RCC 7860 (cell line): Measurements from ENCODE around the gene RILPL1.
"Not testable (repeated sequence)": the region's sequence is repeated elsewhere in the genome, so short reads cannot be mapped to it uniquely, and the experiment has no call there.

Experiments used
- DNase-seq: peaks from one replicate; pipeline ENCODE4 v3.0.0-alpha.2; 2015; ENCODE audit warnings: low spot score
- FAIRE-seq: peaks from 2 replicates; lab custom pipeline; 2012; peaks lifted over from hg19 to GRCh38; lab: Jason Lieb, UNC

RILPL1 gene

GRCh38 chr12:123498126-123498825, 35.2 kb downstream of the RILPL1 start:
- no peak for FAIRE-seq
- no peak for DNase-seq

DNA sequence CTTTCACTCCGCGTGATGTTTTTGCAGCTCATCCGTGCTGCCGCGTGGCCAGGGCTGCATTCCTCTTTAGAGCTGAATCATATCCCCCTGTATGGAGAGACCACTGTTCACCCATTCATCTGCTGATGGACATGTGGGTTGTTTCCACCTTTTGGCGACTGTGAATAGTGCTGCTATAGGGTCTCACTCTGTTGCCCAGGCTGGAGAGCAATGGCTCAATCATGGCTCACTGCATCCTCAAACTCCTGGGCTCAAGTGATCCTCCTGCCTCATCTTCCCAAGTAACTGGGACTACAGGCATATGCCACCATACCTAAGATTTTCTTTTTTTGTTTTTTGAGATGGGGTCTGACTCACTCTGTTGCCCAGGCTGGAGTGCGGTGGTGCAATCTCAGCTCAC, 36.5 kb downstream of the RILPL1 start:
- DNase-seq = no peak
- no peak for FAIRE-seq

GRCh38 chr12:123494124-123494851, 39.2 kb downstream of the RILPL1 start:
- FAIRE-seq (no peak), DNase-seq (no peak)

DNA sequence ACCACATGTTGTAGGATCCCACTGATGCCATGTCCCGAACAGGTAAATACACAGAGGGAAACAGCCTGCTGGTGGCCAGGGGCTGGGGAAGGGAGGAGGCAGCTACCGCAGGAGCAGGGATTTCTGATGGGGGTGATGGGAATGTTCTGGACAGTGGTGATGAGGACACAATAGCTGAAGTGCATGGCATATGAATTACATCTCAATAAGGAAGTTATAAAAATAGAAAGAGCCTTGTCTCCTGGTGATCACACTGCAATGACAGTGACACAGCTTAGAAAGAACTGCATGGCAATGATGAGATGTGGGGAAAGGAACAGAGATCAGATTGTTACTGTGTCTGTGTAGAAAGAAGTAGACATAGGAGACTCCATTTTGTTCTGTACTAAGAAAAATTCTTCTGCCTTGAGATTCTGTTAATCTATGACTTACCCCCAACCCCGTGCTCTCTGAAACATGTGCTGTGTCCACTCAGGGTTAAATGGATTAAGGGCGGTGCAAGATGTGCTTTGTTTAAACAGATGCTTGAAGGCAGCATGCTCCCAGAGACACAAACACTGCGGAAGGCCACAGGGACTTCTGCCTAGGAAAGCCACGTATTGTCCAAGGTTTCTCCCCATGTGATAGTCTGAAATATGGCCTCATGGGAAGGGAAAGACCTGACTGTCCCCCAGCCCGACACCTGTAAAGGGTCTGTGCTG, 41.0 kb downstream of the RILPL1 start:
- DNase-seq, FAIRE-seq: not testable (repeated sequence)

GRCh38 chr12:123491481-123491880, 42.0 kb downstream of the RILPL1 start:
- DNase-seq (no peak), FAIRE-seq (no peak)

GRCh38 chr12:123491056-123491455, 42.5 kb downstream of the RILPL1 start:
- DNase-seq (no peak), FAIRE-seq (no peak)

DNA sequence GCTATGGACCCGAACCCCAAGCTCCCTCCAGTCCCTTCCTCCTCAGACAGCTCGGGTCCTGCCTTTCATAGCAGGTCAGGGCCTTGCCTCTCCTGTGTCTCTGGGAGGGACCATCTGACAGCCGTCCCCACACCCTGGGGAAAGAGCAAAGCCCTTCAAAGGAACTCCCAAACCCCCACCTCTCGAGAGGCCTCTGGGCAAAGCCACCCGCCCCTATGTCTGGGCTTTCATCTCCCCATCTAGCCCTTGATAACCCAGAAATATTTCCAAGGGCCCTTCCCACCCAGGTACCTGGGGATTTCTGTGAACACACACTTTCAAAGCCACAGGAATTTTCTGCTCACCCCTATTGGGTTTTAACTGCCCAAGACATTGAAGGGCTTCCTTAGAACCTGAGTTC, 43.4 kb downstream of the RILPL1 start:
- no peak for FAIRE-seq

GRCh38 chr12:123489580-123489979, 43.9 kb downstream of the RILPL1 start:
- FAIRE-seq = no peak

More for the DNA sequence above, 43.4 kb downstream of the RILPL1 start:
- DNase-seq = no peak

DNA sequence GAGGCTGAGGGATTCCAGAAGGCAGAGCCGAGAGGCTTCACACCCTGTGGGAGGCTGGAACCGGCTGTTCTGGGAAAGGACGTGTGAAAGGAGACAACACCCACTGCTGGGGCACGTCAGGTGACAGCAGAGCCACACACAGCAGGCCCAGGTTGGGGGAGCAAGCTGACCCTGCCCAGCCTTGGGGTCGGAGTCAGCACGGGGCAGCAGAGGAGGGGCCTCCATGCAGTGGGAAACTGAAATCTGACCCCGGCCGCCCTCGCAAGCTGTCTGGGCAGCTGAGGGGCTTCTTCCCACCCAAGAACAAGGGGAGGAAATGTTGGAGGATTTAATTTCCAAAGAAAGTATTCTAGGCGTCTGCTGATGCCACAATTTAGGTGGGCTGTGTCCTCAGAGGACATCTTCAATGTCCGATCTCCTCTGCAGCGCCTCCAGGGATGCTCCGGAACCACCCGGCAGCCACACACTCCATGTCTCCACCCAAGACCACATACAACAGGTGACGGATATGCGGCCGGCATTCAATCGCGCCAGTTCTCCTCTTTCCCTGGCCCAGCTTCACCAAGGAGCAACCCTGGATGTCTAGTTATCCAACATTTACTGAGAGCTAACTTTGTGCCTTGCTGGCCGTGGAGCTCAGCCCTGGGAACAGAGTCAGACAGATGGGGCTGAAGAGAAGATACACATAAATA, 44.8 kb downstream of the RILPL1 start:
- no peak for FAIRE-seq
- DNase-seq = no peak

More at GRCh38 chr12:123489580-123489979, 43.9 kb downstream of the RILPL1 start:
- DNase-seq = no peak

GRCh38 chr12:123487428-123487827, 46.1 kb downstream of the RILPL1 start:
- no peak for FAIRE-seq

DNA sequence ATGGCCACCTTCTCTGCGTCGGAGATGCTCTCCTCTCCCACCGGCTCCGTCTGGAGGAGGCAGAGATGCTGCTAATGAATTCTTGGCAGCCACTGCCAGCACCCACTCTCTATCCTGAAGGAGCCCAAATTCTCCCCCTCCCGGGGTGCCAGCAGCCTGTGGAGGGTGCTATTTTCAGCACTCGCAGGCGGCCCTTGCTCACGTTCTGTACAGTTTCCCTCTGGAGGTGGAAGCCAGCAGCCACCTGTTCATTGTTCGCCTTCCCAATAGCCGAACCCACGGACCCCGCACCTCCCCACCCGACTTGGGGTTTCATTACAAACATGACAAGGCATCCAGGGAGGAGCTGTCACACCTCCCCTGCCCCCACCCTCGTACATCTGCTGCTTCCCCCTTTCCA, 47.8 kb downstream of the RILPL1 start:
- FAIRE-seq = no peak
- no peak for DNase-seq

More at GRCh38 chr12:123487428-123487827, 46.1 kb downstream of the RILPL1 start:
- no peak for DNase-seq

GRCh38 chr12:123483602-123484248, 49.8 kb downstream of the RILPL1 start:
- DNase-seq (no peak), FAIRE-seq (no peak)

DNA sequence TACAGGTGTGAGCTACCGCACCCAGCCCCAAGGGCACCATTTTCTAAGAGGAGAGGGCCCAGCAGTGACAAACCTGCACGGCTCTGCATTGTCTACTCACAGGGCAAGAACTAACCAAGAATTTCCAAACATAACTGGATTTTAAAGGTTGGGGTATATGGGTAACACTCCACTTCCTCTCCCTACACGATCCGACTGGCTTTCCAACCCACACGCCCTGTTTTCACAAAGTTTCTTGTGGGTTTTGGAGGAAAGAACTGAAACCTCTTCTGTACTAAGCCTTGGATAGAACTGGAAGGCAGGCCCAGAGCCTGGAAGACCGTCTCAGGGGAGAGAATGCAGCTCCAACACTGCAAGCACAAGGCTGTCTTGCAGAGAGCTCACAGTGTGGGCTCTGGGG, 50.6 kb downstream of the RILPL1 start:
- FAIRE-seq = no peak

DNA sequence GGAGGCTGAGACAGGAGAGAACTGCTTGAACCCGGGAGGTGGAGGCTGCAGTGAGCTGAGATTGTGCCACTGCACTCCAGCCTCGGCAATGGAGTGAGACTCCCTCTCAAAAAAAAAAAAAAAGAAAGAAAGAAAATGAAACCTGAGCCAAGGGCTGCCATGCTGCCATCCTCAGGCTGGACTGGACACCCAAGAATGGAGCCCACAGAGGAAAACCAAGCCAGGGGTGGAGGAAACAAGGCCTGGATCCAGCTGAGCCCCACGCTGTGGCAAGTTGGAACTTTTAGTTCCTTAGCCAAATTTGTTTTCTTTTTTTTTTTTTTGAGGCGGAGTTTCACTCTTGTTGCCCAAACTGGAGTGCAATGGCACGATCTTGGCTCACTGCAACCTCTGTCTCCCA, 52.3 kb downstream of the RILPL1 start:
- not testable (repeated sequence) for FAIRE-seq, DNase-seq

More for the DNA sequence above, 50.6 kb downstream of the RILPL1 start:
- no peak for DNase-seq

DNA sequence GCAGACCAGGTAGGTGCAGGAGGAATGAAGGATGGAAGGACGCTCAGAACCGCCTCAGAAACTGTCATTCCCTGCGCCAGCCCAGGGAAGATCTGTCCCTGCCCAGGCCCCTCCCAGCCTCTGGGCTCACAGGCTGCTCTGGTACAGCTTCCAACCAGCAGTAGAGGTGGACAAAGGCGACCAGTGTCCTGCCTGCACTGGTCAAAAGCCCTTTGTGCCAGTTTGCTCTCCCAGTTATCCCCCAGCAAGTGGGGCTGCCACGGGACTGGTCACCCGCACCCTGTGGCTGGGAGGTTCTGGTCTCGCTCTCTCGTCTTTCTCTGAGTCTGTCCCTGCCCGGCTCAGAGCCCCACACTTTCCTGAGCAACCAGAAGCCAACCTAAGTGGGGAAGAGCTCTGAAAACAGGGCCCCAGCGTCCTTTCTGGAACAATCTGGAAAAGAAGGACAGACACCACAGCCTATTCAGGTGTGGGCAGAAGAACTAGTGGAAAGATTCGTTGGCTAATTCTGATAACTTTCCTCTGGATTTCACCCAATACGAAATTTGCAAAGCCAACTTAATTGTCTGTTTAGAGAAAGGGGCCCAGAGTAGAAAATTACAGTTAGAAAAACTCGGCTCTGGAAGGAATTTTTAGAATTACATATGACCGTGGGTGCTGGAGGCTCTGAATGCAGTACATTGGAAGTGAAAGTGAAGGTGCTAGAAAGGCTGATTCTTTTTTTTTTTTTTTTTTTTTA, 53.9 kb downstream of the RILPL1 start:
- FAIRE-seq = no peak
- no peak for DNase-seq

DNA sequence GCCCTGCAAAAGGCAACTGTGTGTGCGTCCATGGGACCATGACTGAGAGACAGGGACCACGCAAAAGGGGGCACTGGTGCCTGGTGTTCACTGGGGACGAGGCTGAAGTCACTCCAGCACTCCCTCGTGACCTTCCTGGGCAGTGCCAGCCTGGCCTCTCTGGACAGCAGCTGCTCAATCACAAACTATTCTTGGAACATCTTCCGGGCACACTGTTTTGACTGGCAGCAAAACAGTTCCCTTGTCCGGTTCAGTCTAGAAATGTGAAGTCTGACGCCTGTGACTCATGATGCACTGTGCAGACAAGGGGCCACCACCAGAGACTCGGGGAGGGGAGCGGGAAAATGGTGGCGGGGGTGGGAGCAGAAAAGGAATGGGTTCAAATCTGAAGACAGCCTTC, 54.8 kb downstream of the RILPL1 start:
- DNase-seq (no peak), FAIRE-seq (no peak)

DNA sequence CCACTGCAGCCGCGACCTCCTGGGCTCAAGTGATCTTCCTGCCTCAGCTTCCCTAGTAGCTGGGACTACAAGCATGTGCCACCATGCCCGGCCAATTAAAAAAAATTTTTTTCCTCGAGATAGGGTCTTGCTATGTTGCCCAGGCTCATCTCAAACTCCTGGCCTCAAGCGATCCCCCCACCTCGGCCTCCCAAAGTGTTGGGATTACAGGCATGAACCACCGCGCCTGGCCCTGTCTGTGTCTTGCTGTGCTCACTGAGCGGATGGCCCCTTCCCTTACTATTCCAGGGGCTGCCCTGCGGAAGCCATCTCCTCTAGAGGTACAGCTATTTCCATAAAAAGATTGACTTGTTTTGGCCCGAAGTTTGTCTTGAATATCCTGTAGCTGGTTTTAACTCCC, 55.5 kb downstream of the RILPL1 start:
- no peak for FAIRE-seq
- DNase-seq = no peak

DNA sequence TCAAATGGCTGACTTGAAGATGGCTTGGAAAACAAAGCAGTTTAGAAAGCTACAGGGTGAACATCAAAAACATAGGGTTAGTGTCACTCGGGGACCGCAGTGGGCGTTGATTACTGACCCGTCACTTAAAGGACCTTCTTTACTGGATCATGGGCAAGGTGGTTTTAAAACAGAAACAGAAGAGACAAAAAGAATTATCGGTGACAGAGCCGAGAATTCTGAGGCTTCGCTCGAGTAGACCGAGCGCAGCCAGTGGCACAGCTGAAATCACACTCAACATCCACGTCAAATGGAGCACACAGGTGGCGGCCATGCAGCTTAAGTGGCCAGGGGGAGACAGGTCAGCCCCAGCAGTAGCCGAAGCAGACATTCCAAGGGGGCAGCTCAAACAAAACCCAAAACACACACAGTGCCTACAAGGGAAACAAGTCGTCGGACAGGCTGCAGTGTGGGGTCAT, 58.2 kb downstream of the RILPL1 start:
- DNase-seq (no peak), FAIRE-seq (no peak)

GRCh38 chr12:123474485-123475245, 58.9 kb downstream of the RILPL1 start:
- FAIRE-seq (no peak), DNase-seq (no peak)
